ENCODE results near the gene KCNK1.
"Not testable (repeated sequence)": the region's sequence is repeated elsewhere in the genome, so short reads cannot be mapped to it uniquely, and the experiment has no call there.

KCNK1 gene

GRCh38 chr1:233614173-233614742 lies 352 bp downstream of the KCNK1 start:
- peak overlapping the region; percentile 75 for H3K4me3 ChIP-seq (ENCODE audit: control insufficient read depth, low read depth, low read length)
- DNase-seq (ENCODE audit: low read depth) = peak; percentile 49
- TF ChIP-seq CTCF (conservative IDR thresholded peaks at IDR 0.05; ENCODE audit: control insufficient read depth, insufficient read depth, low read depth, low read length) = no peak

GRCh38 chr1:233614743-233615521 lies 1.0 kb downstream of the KCNK1 start:
- H3K4me3 ChIP-seq (ENCODE audit: control insufficient read depth, low read depth, low read length) = peak overlapping the region; percentile 75
- DNase-seq (ENCODE audit: low read depth) = no peak

GRCh38 chr1:233615571-233615970 lies 1.7 kb downstream of the KCNK1 start:
- H3K4me3 ChIP-seq (ENCODE audit: control insufficient read depth, low read depth, low read length) = peak overlapping the region; percentile 75
- no peak for DNase-seq (ENCODE audit: low read depth)
- no peak for TF ChIP-seq CTCF (conservative IDR thresholded peaks at IDR 0.05; ENCODE audit: control insufficient read depth, insufficient read depth, low read depth, low read length)

More at GRCh38 chr1:233614743-233615521, 1.0 kb downstream of the KCNK1 start:
- no peak for TF ChIP-seq CTCF (conservative IDR thresholded peaks at IDR 0.05; ENCODE audit: control insufficient read depth, insufficient read depth, low read depth, low read length)

GRCh38 chr1:233617025-233617424 lies 3.1 kb downstream of the KCNK1 start:
- no peak for TF ChIP-seq CTCF (conservative IDR thresholded peaks at IDR 0.05; ENCODE audit: control insufficient read depth, insufficient read depth, low read depth, low read length)
- no peak overlapping the region for H3K4me3 ChIP-seq (ENCODE audit: control insufficient read depth, low read depth, low read length)
- no peak for DNase-seq (ENCODE audit: low read depth)

- not testable (repeated sequence) for DNase-seq (ENCODE audit: low read depth); H3K4me3 ChIP-seq (ENCODE audit: control insufficient read depth, low read depth, low read length)
These were observed 5.5 kb downstream of the KCNK1 start for GRCh38 chr1:233619414-233619813.

- DNase-seq (ENCODE audit: low read depth) = no peak
- no peak overlapping the region for H3K4me3 ChIP-seq (ENCODE audit: control insufficient read depth, low read depth, low read length)
- TF ChIP-seq CTCF (conservative IDR thresholded peaks at IDR 0.05; ENCODE audit: control insufficient read depth, insufficient read depth, low read depth, low read length) = no peak
These were observed 6.2 kb downstream of the KCNK1 start for GRCh38 chr1:233620065-233620464.

GRCh38 chr1:233621923-233622322 lies 8.0 kb downstream of the KCNK1 start:
- no peak for TF ChIP-seq CTCF (conservative IDR thresholded peaks at IDR 0.05; ENCODE audit: control insufficient read depth, insufficient read depth, low read depth, low read length)
- no peak overlapping the region for H3K4me3 ChIP-seq (ENCODE audit: control insufficient read depth, low read depth, low read length)
- DNase-seq (ENCODE audit: low read depth) = no peak

Measured in fibroblast of mammary gland (primary cell).